H9 (cell line): ENCODE data around the gene DHDH. TPM values are rescaled to one million over a fixed set of nuclear protein-coding genes. Genes with fewer than 3 reads are reported as not detected.

Experiments used
- DNase-seq: peaks from one replicate; pipeline ENCODE4 v3.0.0-alpha.2; 2017
- H2AFZ ChIP-seq: one replicate; pipeline ENCODE4 v1.6.1; 2013; ENCODE audit warnings: mild to moderate bottlenecking, low read length, control low read depth, moderate library complexity
- H2AK5ac ChIP-seq: 2 replicates; pipeline ENCODE4 v1.6.1; 2013; ENCODE audit warnings: low read length, control low read depth, mixed read lengths; ENCODE audit not compliant: insufficient read length
- H2BK120ac ChIP-seq: one replicate; pipeline ENCODE4 v1.6.1; 2013; ENCODE audit warnings: low read depth, mild to moderate bottlenecking, low read length, control low read depth, inconsistent platforms; ENCODE audit not compliant: poor library complexity, severe bottlenecking
- H2BK12ac ChIP-seq: 2 replicates; pipeline ENCODE4 v1.6.1; 2013; ENCODE audit warnings: low read length, control low read depth, mixed read lengths, low read depth; ENCODE audit not compliant: insufficient read length
- H2BK15ac ChIP-seq: 2 replicates; pipeline ENCODE4 v1.6.1; 2013; ENCODE audit warnings: low read depth, low read length, control low read depth
- H2BK20ac ChIP-seq: one replicate; pipeline ENCODE4 v1.6.1; 2013; ENCODE audit warnings: low read depth, mild to moderate bottlenecking, low read length, control low read depth, inconsistent platforms; ENCODE audit not compliant: poor library complexity, severe bottlenecking
- H2BK5ac ChIP-seq: 2 replicates; pipeline ENCODE4 v1.6.1; 2013; ENCODE audit warnings: low read length, control low read depth, mixed read lengths; ENCODE audit not compliant: insufficient read length
- H3K14ac ChIP-seq: 2 replicates; pipeline ENCODE4 v1.6.1; 2013; ENCODE audit warnings: low read length, control low read depth; ENCODE audit not compliant: insufficient read depth
- H3K18ac ChIP-seq: 2 replicates; pipeline ENCODE4 v1.6.1; 2013; ENCODE audit warnings: low read depth, mild to moderate bottlenecking, mixed read lengths, low read length, control low read depth; ENCODE audit not compliant: insufficient read length
- H3K23ac ChIP-seq: 2 replicates; pipeline ENCODE4 v1.6.1; 2013; ENCODE audit warnings: low read length, control low read depth, mixed read lengths, low read depth; ENCODE audit not compliant: insufficient read length
- H3K23me2 ChIP-seq: 2 replicates; pipeline ENCODE4 v1.6.1; 2013; ENCODE audit warnings: low read depth, mild to moderate bottlenecking, mixed read lengths, low read length, control low read depth; ENCODE audit not compliant: insufficient read length, poor library complexity, severe bottlenecking
- H3K27ac ChIP-seq: 2 replicates; pipeline ENCODE4 v1.5.1; 2013; ENCODE audit warnings: low read length, control low read depth, mixed read lengths, low read depth; ENCODE audit not compliant: insufficient read length
- H3K27me3 ChIP-seq: 2 replicates; pipeline ENCODE4 v1.6.1; 2013; ENCODE audit warnings: low read length, control low read depth, inconsistent platforms; ENCODE audit not compliant: insufficient read depth
- H3K4ac ChIP-seq: 2 replicates; pipeline ENCODE4 v1.6.1; 2013; ENCODE audit warnings: low read depth, mild to moderate bottlenecking, control low read depth, inconsistent platforms, low read length, moderate library complexity
- H3K4me1 ChIP-seq: 2 replicates; pipeline ENCODE4 v1.6.1; 2013; ENCODE audit warnings: low read length, control low read depth, inconsistent platforms; ENCODE audit not compliant: insufficient read depth
- H3K4me2 ChIP-seq: 2 replicates; pipeline ENCODE4 v1.6.1; 2013; ENCODE audit warnings: low read length, control low read depth, mixed read lengths; ENCODE audit not compliant: insufficient read length, insufficient read depth
- H3K56ac ChIP-seq: 2 replicates; pipeline ENCODE4 v1.6.1; 2013; ENCODE audit warnings: low read depth, mild to moderate bottlenecking, mixed read lengths, low read length, control low read depth; ENCODE audit not compliant: insufficient read length
- H3K79me1 ChIP-seq: 2 replicates; pipeline ENCODE4 v1.6.1; 2013; ENCODE audit warnings: low read depth, mild to moderate bottlenecking, moderate library complexity, low read length, control low read depth, inconsistent platforms; ENCODE audit not compliant: insufficient read depth, poor library complexity, severe bottlenecking
- H3K79me2 ChIP-seq: 2 replicates; pipeline ENCODE4 v1.6.1; 2013; ENCODE audit warnings: low read length, control low read depth, inconsistent platforms; ENCODE audit not compliant: insufficient read depth
- H3K9ac ChIP-seq: 2 replicates; pipeline ENCODE4 v1.6.1; 2013; ENCODE audit warnings: low read length, control low read depth, mixed read lengths; ENCODE audit not compliant: insufficient read length; ENCODE audit errors: extremely low read depth
- H3K9me3 ChIP-seq: one replicate; pipeline ENCODE4 v1.6.1; 2013; ENCODE audit warnings: low read depth, low read length, inconsistent platforms; ENCODE audit not compliant: control insufficient read depth
- H3T11ph ChIP-seq: one replicate; pipeline ENCODE4 v1.6.1; 2013; ENCODE audit warnings: mild to moderate bottlenecking, low read length, control low read depth, inconsistent platforms
- H4K20me1 ChIP-seq: one replicate; pipeline ENCODE4 v1.6.1; 2013; ENCODE audit not compliant: control insufficient read depth, insufficient read length, insufficient read depth
- H4K5ac ChIP-seq: 2 replicates; pipeline ENCODE4 v1.6.1; 2013; ENCODE audit warnings: low read depth, mild to moderate bottlenecking, mixed read lengths, low read length, control low read depth; ENCODE audit not compliant: insufficient read length
- H4K8ac ChIP-seq: replicated peaks from 2 replicates; pipeline ENCODE4 v1.6.1; 2013; ENCODE audit warnings: low read length, control low read depth, mixed read lengths, low read depth; ENCODE audit not compliant: insufficient read length
- H4K91ac ChIP-seq: 2 replicates; pipeline ENCODE4 v1.6.1; 2013; ENCODE audit warnings: low read depth, mild to moderate bottlenecking, moderate library complexity, mixed read lengths, low read length, control low read depth; ENCODE audit not compliant: insufficient read length
- H3K27ac Mint-ChIP-seq, 3 experiments: 2 replicates in 2 of 3; 3 replicates in 1 of 3; pipeline ENCODE4 v1.8.0; 2020 to 2021; ENCODE audit warnings: mixed read lengths in 3 of 3, mild to moderate bottlenecking in 1 of 3, moderate library complexity in 1 of 3
- H3K27me3 Mint-ChIP-seq: 2 replicates; pipeline ENCODE4 v1.8.0; 2021; ENCODE audit warnings: low read depth, mild to moderate bottlenecking, moderate library complexity, mixed read lengths
- H3K36me3 Mint-ChIP-seq, 3 experiments: 2 replicates in 2 of 3; 3 replicates in 1 of 3; pipeline ENCODE4 v1.8.0; 2020 to 2021; ENCODE audit warnings: low read depth in 3 of 3, mixed read lengths in 3 of 3; ENCODE audit not compliant: insufficient read depth in 1 of 3
- H3K4me1 Mint-ChIP-seq, 2 experiments: 2 replicates each; pipeline ENCODE4 v1.8.0; 2020; ENCODE audit warnings: mixed read lengths in 2 of 2
- H3K4me3 Mint-ChIP-seq, 2 experiments: 2 replicates in 1 of 2; 3 replicates in 1 of 2; pipeline ENCODE4 v1.8.0; 2020 to 2021; ENCODE audit warnings: mild to moderate bottlenecking in 2 of 2, mixed read lengths in 2 of 2, moderate library complexity in 1 of 2
- H3K9me3 Mint-ChIP-seq, 2 experiments: 2 replicates in 1 of 2; 3 replicates in 1 of 2; pipeline ENCODE4 v1.8.0; 2020; ENCODE audit warnings: mild to moderate bottlenecking in 2 of 2, mixed read lengths in 2 of 2, moderate library complexity in 1 of 2
- CTCF ChIP-seq: fragments of 200-600 bp; sonication (generic); conservative IDR thresholded peaks from 3 replicates; pipeline ENCODE4 v1.8.0; 2021; ENCODE audit warnings: antibody characterized with exemption, mild to moderate bottlenecking
- WGBS: extraction: QIAGEN DNeasy Blood & Tissue Kit; methylation state at CpG from one replicate; pipeline ENCODE4 v1.1.7; 2013; ENCODE audit warnings: missing lambda C conversion rate, low lambda C conversion rate, mixed read lengths; ENCODE audit not compliant: insufficient read length; ENCODE audit errors: extremely low coverage; 5-methylcytosine and 5-hydroxymethylcytosine counted together
- total RNA-seq: library from RNA; stranded (reverse); gene quantifications from 2 replicates; pipeline ENCODE4 v1.2.1, GENCODE V29; 2021

DHDH gene
- total RNA-seq, 1 experiment from 2014 or later: 2.0 TPM

DNA sequence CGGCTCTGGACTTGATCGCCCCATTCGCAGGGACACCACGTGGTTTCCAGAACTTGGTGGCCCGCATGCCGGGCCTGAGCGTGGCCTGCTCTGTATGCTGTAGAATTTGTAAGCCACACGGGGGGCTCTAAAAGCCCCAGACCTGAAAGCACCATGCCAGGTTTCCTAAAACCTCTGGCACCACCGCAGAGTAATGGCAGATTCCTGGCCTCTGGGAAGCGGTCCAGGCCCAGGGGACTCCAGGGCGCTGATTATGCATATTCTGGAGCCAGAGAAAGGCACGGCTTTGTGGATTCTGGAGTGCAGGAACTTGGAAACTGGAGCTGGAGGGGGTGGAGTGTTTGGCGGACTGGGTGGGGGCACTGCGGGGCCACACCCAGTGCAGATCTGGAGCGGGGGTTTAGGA, 35.3 kb downstream of the DHDH start:
- no peak overlapping the region for H3K4me2 ChIP-seq
- H3K4me1 ChIP-seq: no peaks in the 10 kb centered on the region
- no peak overlapping the region for H2BK12ac ChIP-seq
- Mint-ChIP-seq H3K4me1 (peaks cover 21 to 40% of the 10 kb centered on the region in 2 experiments), H3K4me3 (no peak overlapping the region), H3K36me3 (peaks cover 37 to 57% (median 55%) of the 10 kb centered on the region in 3 experiments; a peak in 6 of 7 replicates), H3K27me3 (peaks cover 2% of the 10 kb centered on the region; the same call in 1 of the 2 replicates), H3K27ac (no peak overlapping the region), H3K9me3 (peaks cover 0 to 5% of the 10 kb centered on the region in 2 experiments; a peak in 1 of 5 replicates)
- H4K20me1 ChIP-seq: peaks cover 3% of the 10 kb centered on the region
- H2AK5ac ChIP-seq: no peak overlapping the region
- peaks cover 13% of the 10 kb centered on the region for H3K23me2 ChIP-seq
- no peak overlapping the region for H3K4ac ChIP-seq
- TF ChIP-seq CTCF: no peak
- no peak overlapping the region for H3K56ac ChIP-seq
- no peak overlapping the region for H4K5ac ChIP-seq
- H3K23ac ChIP-seq: no peak overlapping the region
- no peak overlapping the region for H2BK5ac ChIP-seq
- H3T11ph ChIP-seq: no peak overlapping the region
- no peak overlapping the region for H2AFZ ChIP-seq
- no peak for DNase-seq
- H3K14ac ChIP-seq: no peak overlapping the region
- no peak overlapping the region for H3K18ac ChIP-seq
- no peak overlapping the region for H2BK120ac ChIP-seq
- H4K8ac ChIP-seq: no peak overlapping the region
- no peak overlapping the region for H4K91ac ChIP-seq
- no peak overlapping the region for H2BK20ac ChIP-seq
- no peaks in the 10 kb centered on the region for H3K79me2 ChIP-seq
- no peaks in the 10 kb centered on the region for H3K79me1 ChIP-seq
- H2BK15ac ChIP-seq: no peak overlapping the region
- no CpG with 5 or more reads among the region's 15 CpGs for WGBS
- no peaks in the 10 kb centered on the region for H3K9me3 ChIP-seq
- no peaks in the 10 kb centered on the region for H3K27me3 ChIP-seq
- H3K9ac ChIP-seq: no peak overlapping the region
- H3K27ac ChIP-seq: no peak overlapping the region
